ENCODE measurements around the gene SEPSECS.
A peak's percentile ranks its signal among the peaks of the same experiment; 100 is the strongest.

SEPSECS gene

DNA sequence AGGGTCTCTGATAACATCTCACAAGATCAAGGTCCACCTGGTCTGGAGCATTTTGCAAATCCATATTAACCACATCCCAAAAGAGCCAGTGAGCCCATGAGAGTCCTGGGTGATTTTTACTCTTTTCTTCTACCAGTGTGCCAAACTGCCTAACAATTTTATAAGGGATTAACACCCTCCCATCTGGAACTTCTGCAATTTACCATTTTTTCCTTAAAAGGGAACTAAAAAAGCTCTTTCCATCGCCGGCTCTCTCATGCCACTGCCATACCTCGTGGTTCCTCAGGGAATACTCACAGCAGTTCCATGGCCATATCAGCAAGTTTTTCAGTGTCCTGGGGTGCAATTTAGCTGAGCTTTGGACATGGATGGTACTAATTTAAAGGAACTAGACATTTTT is 55.7 kb downstream of the SEPSECS start:
- DNase-seq: no peak
- no peaks in the 10 kb centered on the region for H3K36me3 ChIP-seq
- no peaks in the 10 kb centered on the region; the same call in 1 of the 2 replicates for H3K4me1 ChIP-seq
- H3K4me3 ChIP-seq (ENCODE audit: low read depth, low read length): no peak overlapping the region
- no peaks in the 10 kb centered on the region for H3K27me3 ChIP-seq
- TF ChIP-seq, protein P1, sequence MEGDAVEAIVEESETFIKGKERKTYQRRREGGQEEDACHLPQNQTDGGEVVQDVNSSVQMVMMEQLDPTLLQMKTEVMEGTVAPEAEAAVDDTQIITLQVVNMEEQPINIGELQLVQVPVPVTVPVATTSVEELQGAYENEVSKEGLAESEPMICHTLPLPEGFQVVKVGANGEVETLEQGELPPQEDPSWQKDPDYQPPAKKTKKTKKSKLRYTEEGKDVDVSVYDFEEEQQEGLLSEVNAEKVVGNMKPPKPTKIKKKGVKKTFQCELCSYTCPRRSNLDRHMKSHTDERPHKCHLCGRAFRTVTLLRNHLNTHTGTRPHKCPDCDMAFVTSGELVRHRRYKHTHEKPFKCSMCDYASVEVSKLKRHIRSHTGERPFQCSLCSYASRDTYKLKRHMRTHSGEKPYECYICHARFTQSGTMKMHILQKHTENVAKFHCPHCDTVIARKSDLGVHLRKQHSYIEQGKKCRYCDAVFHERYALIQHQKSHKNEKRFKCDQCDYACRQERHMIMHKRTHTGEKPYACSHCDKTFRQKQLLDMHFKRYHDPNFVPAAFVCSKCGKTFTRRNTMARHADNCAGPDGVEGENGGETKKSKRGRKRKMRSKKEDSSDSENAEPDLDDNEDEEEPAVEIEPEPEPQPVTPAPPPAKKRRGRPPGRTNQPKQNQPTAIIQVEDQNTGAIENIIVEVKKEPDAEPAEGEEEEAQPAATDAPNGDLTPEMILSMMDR (IDR thresholded peaks at IDR 0.05; ENCODE audit: low read depth, low read length): no peak
- H3K9me3 ChIP-seq: no peaks in the 10 kb centered on the region

DNA sequence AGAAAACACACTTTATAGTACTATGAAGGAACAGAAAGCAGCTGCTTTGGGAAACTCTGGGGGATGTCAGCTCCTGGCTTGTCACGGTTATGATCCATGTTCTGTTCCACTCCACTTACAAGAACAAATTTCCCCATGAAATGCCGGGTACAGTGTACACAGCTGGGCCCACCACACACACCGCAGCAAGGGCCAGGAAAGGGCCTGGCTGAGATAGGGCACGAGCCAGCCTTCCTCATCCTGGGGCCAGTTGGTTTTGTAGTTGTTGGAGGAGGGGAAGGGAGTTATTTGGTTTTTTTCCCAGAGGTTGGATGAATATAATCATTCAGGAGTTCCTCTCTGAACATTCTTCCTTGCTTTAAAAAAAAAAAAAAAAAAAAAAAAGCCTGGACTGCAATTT is 56.8 kb downstream of the SEPSECS start:
- Histone ChIP-seq H3K4me3 (ENCODE audit: low read depth, low read length) (no peak overlapping the region), H3K36me3 (no peaks in the 10 kb centered on the region), H3K4me1 (no peaks in the 10 kb centered on the region; the same call in 1 of the 2 replicates), H3K9me3 (no peaks in the 10 kb centered on the region), H3K27me3 (no peaks in the 10 kb centered on the region)
- TF ChIP-seq, protein P1 (IDR thresholded peaks at IDR 0.05; ENCODE audit: low read depth, low read length): no peak
- no peak for DNase-seq

DNA sequence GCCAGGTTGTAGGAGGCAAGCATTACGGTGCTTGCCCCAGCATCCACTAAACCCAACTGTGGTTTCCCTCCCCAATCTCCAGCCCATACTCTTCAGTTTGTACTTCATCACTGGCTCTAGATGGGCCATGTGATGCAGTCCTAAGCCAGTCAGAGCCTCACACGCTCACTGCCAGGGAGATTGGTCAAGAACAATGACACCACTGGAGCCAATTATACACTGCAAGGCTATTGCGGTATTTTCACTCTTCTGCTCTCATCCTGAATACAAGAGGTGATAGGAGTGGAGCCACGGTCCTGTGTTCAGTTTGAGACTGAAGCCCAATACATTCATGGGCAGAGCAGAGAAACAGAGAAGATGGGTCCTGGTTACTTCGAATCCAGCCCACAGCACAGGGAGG is 58.4 kb downstream of the SEPSECS start:
- DNase-seq: no peak
- H3K4me3 ChIP-seq (ENCODE audit: low read depth, low read length): no peak overlapping the region
- H3K9me3 ChIP-seq: no peaks in the 10 kb centered on the region
- TF ChIP-seq, protein P1 (IDR thresholded peaks at IDR 0.05; ENCODE audit: low read depth, low read length): no peak
- H3K36me3 ChIP-seq: no peaks in the 10 kb centered on the region
- H3K27me3 ChIP-seq: no peaks in the 10 kb centered on the region
- no peaks in the 10 kb centered on the region; the same call in 1 of the 2 replicates for H3K4me1 ChIP-seq

DNA sequence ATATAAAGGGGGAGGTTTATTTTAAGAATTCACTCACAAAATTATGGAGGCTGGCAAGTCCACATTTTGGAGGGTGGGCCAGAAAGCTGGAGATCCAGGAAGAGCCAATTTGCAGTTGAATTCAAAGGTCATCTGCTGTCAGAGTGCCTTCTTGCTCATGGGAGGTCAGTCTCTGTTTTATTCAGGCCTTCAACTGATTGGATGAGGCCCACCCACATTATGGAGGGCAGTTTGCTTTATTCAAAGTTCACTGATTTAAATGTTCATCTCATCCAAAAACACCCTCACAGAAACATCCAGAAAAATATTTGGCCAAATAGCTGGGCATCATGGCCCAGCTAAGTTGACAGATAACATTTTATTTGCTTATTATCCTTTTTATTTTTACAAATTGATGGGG is 59.5 kb downstream of the SEPSECS start:
- Histone ChIP-seq H3K36me3 (no peaks in the 10 kb centered on the region), H3K4me3 (ENCODE audit: low read depth, low read length) (no peak overlapping the region), H3K4me1 (no peaks in the 10 kb centered on the region; the same call in 1 of the 2 replicates), H3K27me3 (no peaks in the 10 kb centered on the region), H3K9me3 (no peaks in the 10 kb centered on the region)
- TF ChIP-seq, protein P1 (IDR thresholded peaks at IDR 0.05; ENCODE audit: low read depth, low read length): no peak
- DNase-seq: no peak

DNA sequence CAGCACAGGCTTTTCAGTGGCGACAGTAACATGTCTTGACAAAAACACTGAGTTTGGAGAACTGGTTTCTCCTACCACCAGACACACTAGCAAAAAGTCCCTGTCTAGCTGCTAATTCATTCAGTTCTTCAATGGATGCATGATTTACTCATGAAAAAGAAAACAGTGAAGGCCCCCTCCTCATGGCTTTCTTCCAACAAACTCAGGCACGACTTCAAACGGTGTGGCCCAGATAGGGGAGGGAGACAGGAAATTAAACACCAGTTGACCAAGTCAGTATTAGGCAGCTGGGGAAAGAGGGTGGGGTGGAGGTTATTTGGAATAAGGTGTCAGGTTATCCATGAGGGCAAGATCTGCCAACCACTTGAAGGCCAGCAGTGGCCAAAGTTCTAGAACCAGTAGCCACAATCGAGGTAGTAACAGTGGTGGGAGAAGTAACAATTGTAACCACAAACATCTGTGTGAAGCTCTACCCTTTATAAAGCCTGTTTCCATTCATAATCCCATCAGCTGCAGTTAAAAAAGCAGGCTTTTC is 60.2 kb downstream of the SEPSECS start:
- H3K27me3 ChIP-seq: no peaks in the 10 kb centered on the region
- TF ChIP-seq, protein P1 (IDR thresholded peaks at IDR 0.05; ENCODE audit: low read depth, low read length): no peak
- no peaks in the 10 kb centered on the region; the same call in 1 of the 2 replicates for H3K4me1 ChIP-seq
- H3K9me3 ChIP-seq: no peaks in the 10 kb centered on the region
- no peak for DNase-seq
- no peak overlapping the region for H3K4me3 ChIP-seq (ENCODE audit: low read depth, low read length)
- H3K36me3 ChIP-seq: no peaks in the 10 kb centered on the region

DNA sequence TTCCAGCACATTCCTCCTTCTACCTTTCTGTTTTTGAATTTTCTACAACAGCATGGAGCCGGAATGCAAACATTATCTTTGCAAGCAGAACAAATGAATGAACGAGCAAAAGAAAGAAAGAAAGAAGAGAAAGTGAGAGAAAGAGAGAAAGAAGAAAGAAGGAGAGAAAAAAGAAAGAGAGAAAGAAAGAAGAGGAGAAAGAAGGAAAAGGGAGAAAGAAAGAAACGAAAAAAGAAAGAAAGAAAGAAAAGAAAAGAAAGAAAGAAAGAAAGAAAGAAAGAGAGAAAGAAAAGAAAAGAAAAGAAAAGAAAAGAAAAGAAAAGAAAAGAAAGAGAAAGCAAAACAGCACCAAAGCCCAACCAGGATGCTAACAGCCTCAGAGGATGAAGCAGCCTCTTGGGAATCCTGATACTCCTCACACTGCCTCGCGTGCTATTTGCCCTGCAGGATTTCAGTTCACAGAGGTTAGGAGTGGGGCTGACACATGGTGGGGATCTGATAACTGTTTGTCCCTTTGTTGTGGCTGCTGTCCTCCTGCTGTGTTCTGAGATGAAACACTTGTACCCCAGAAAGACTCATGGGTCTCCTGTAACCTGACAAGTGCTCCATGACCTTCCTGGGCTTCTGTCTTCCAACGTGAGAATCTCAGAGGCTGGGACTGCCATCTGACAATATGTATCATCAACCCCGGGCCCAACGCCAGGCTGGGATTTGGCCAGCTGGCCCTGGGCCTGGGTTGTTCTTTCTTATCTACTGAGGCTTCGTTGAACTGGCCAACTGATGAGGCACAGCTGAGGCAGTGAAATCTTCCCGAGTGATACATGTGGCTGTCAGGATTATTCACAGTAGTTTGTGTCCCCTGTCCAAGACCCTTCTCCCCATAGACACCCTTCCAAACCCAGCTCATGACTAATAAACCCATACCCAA is 61.0 kb downstream of the SEPSECS start:
- TF ChIP-seq, protein P1 (IDR thresholded peaks at IDR 0.05; ENCODE audit: low read depth, low read length): no peak
- peak; percentile 74 for DNase-seq
- Histone ChIP-seq H3K9me3 (no peaks in the 10 kb centered on the region), H3K4me3 (ENCODE audit: low read depth, low read length) (no peak overlapping the region), H3K27me3 (no peaks in the 10 kb centered on the region), H3K36me3 (no peaks in the 10 kb centered on the region), H3K4me1 (no peaks in the 10 kb centered on the region; the same call in 1 of the 2 replicates)
